H9 (cell line): ENCODE measurements around the gene PASK. TPM values are rescaled to one million over a fixed set of nuclear protein-coding genes. Genes with fewer than 3 reads are reported as not detected.
A peak's percentile ranks its signal among the peaks of the same experiment; 100 is the strongest.

Experiments
- DNase-seq: peaks from one replicate; pipeline ENCODE4 v3.0.0-alpha.2; 2017
- H2AFZ ChIP-seq: one replicate; pipeline ENCODE4 v1.6.1; 2013; ENCODE audit warnings: mild to moderate bottlenecking, low read length, control low read depth, moderate library complexity
- H2AK5ac ChIP-seq: 2 replicates; pipeline ENCODE4 v1.6.1; 2013; ENCODE audit warnings: low read length, control low read depth, mixed read lengths; ENCODE audit not compliant: insufficient read length
- H2BK120ac ChIP-seq: one replicate; pipeline ENCODE4 v1.6.1; 2013; ENCODE audit warnings: low read depth, mild to moderate bottlenecking, low read length, control low read depth, inconsistent platforms; ENCODE audit not compliant: poor library complexity, severe bottlenecking
- H2BK12ac ChIP-seq: 2 replicates; pipeline ENCODE4 v1.6.1; 2013; ENCODE audit warnings: low read length, control low read depth, mixed read lengths, low read depth; ENCODE audit not compliant: insufficient read length
- H2BK15ac ChIP-seq: 2 replicates; pipeline ENCODE4 v1.6.1; 2013; ENCODE audit warnings: low read depth, low read length, control low read depth
- H2BK20ac ChIP-seq: one replicate; pipeline ENCODE4 v1.6.1; 2013; ENCODE audit warnings: low read depth, mild to moderate bottlenecking, low read length, control low read depth, inconsistent platforms; ENCODE audit not compliant: poor library complexity, severe bottlenecking
- H2BK5ac ChIP-seq: 2 replicates; pipeline ENCODE4 v1.6.1; 2013; ENCODE audit warnings: low read length, control low read depth, mixed read lengths; ENCODE audit not compliant: insufficient read length
- H3K14ac ChIP-seq: 2 replicates; pipeline ENCODE4 v1.6.1; 2013; ENCODE audit warnings: low read length, control low read depth; ENCODE audit not compliant: insufficient read depth
- H3K18ac ChIP-seq: 2 replicates; pipeline ENCODE4 v1.6.1; 2013; ENCODE audit warnings: low read depth, mild to moderate bottlenecking, mixed read lengths, low read length, control low read depth; ENCODE audit not compliant: insufficient read length
- H3K23ac ChIP-seq: 2 replicates; pipeline ENCODE4 v1.6.1; 2013; ENCODE audit warnings: low read length, control low read depth, mixed read lengths, low read depth; ENCODE audit not compliant: insufficient read length
- H3K23me2 ChIP-seq: 2 replicates; pipeline ENCODE4 v1.6.1; 2013; ENCODE audit warnings: low read depth, mild to moderate bottlenecking, mixed read lengths, low read length, control low read depth; ENCODE audit not compliant: insufficient read length, poor library complexity, severe bottlenecking
- H3K27ac ChIP-seq: 2 replicates; pipeline ENCODE4 v1.5.1; 2013; ENCODE audit warnings: low read length, control low read depth, mixed read lengths, low read depth; ENCODE audit not compliant: insufficient read length
- H3K27me3 ChIP-seq: 2 replicates; pipeline ENCODE4 v1.6.1; 2013; ENCODE audit warnings: low read length, control low read depth, inconsistent platforms; ENCODE audit not compliant: insufficient read depth
- H3K4ac ChIP-seq: 2 replicates; pipeline ENCODE4 v1.6.1; 2013; ENCODE audit warnings: low read depth, mild to moderate bottlenecking, control low read depth, inconsistent platforms, low read length, moderate library complexity
- H3K4me1 ChIP-seq: 2 replicates; pipeline ENCODE4 v1.6.1; 2013; ENCODE audit warnings: low read length, control low read depth, inconsistent platforms; ENCODE audit not compliant: insufficient read depth
- H3K4me2 ChIP-seq: 2 replicates; pipeline ENCODE4 v1.6.1; 2013; ENCODE audit warnings: low read length, control low read depth, mixed read lengths; ENCODE audit not compliant: insufficient read length, insufficient read depth
- H3K56ac ChIP-seq: 2 replicates; pipeline ENCODE4 v1.6.1; 2013; ENCODE audit warnings: low read depth, mild to moderate bottlenecking, mixed read lengths, low read length, control low read depth; ENCODE audit not compliant: insufficient read length
- H3K79me1 ChIP-seq: 2 replicates; pipeline ENCODE4 v1.6.1; 2013; ENCODE audit warnings: low read depth, mild to moderate bottlenecking, moderate library complexity, low read length, control low read depth, inconsistent platforms; ENCODE audit not compliant: insufficient read depth, poor library complexity, severe bottlenecking
- H3K79me2 ChIP-seq: 2 replicates; pipeline ENCODE4 v1.6.1; 2013; ENCODE audit warnings: low read length, control low read depth, inconsistent platforms; ENCODE audit not compliant: insufficient read depth
- H3K9ac ChIP-seq: 2 replicates; pipeline ENCODE4 v1.6.1; 2013; ENCODE audit warnings: low read length, control low read depth, mixed read lengths; ENCODE audit not compliant: insufficient read length; ENCODE audit errors: extremely low read depth
- H3K9me3 ChIP-seq: one replicate; pipeline ENCODE4 v1.6.1; 2013; ENCODE audit warnings: low read depth, low read length, inconsistent platforms; ENCODE audit not compliant: control insufficient read depth
- H3T11ph ChIP-seq: one replicate; pipeline ENCODE4 v1.6.1; 2013; ENCODE audit warnings: mild to moderate bottlenecking, low read length, control low read depth, inconsistent platforms
- H4K20me1 ChIP-seq: one replicate; pipeline ENCODE4 v1.6.1; 2013; ENCODE audit not compliant: control insufficient read depth, insufficient read length, insufficient read depth
- H4K5ac ChIP-seq: 2 replicates; pipeline ENCODE4 v1.6.1; 2013; ENCODE audit warnings: low read depth, mild to moderate bottlenecking, mixed read lengths, low read length, control low read depth; ENCODE audit not compliant: insufficient read length
- H4K8ac ChIP-seq: replicated peaks from 2 replicates; pipeline ENCODE4 v1.6.1; 2013; ENCODE audit warnings: low read length, control low read depth, mixed read lengths, low read depth; ENCODE audit not compliant: insufficient read length
- H4K91ac ChIP-seq: 2 replicates; pipeline ENCODE4 v1.6.1; 2013; ENCODE audit warnings: low read depth, mild to moderate bottlenecking, moderate library complexity, mixed read lengths, low read length, control low read depth; ENCODE audit not compliant: insufficient read length
- H3K27ac Mint-ChIP-seq, 3 experiments: 2 replicates in 2 of 3; 3 replicates in 1 of 3; pipeline ENCODE4 v1.8.0; 2020 to 2021; ENCODE audit warnings: mixed read lengths in 3 of 3, mild to moderate bottlenecking in 1 of 3, moderate library complexity in 1 of 3
- H3K27me3 Mint-ChIP-seq: 2 replicates; pipeline ENCODE4 v1.8.0; 2021; ENCODE audit warnings: low read depth, mild to moderate bottlenecking, moderate library complexity, mixed read lengths
- H3K36me3 Mint-ChIP-seq, 3 experiments: 2 replicates in 2 of 3; 3 replicates in 1 of 3; pipeline ENCODE4 v1.8.0; 2020 to 2021; ENCODE audit warnings: low read depth in 3 of 3, mixed read lengths in 3 of 3; ENCODE audit not compliant: insufficient read depth in 1 of 3
- H3K4me1 Mint-ChIP-seq, 2 experiments: 2 replicates each; pipeline ENCODE4 v1.8.0; 2020; ENCODE audit warnings: mixed read lengths in 2 of 2
- H3K4me3 Mint-ChIP-seq, 2 experiments: 2 replicates in 1 of 2; 3 replicates in 1 of 2; pipeline ENCODE4 v1.8.0; 2020 to 2021; ENCODE audit warnings: mild to moderate bottlenecking in 2 of 2, mixed read lengths in 2 of 2, moderate library complexity in 1 of 2
- H3K9me3 Mint-ChIP-seq, 2 experiments: 2 replicates in 1 of 2; 3 replicates in 1 of 2; pipeline ENCODE4 v1.8.0; 2020; ENCODE audit warnings: mild to moderate bottlenecking in 2 of 2, mixed read lengths in 2 of 2, moderate library complexity in 1 of 2
- CTCF ChIP-seq: fragments of 200-600 bp; sonication (generic); conservative IDR thresholded peaks from 3 replicates; pipeline ENCODE4 v1.8.0; 2021; ENCODE audit warnings: antibody characterized with exemption, mild to moderate bottlenecking
- WGBS: extraction: QIAGEN DNeasy Blood & Tissue Kit; methylation state at CpG from one replicate; pipeline ENCODE4 v1.1.7; 2013; ENCODE audit warnings: missing lambda C conversion rate, low lambda C conversion rate, mixed read lengths; ENCODE audit not compliant: insufficient read length; ENCODE audit errors: extremely low coverage; 5-methylcytosine and 5-hydroxymethylcytosine counted together
- total RNA-seq: library from RNA; stranded (reverse); gene quantifications from 2 replicates; pipeline ENCODE4 v1.2.1, GENCODE V29; 2021

Gene PASK
- total RNA-seq, 1 experiment from 2014 or later: 68.0 TPM

GRCh38 chr2:241062389-241063092 lies 86.7 kb downstream of the PASK start:
- no CpG with 5 or more reads among the region's 15 CpGs for WGBS
- H3K27ac ChIP-seq: no peak overlapping the region
- H3K36me3 Mint-ChIP-seq: no peaks in the 10 kb centered on the region

More at GRCh38 chr2:241062389-241063092, 86.7 kb downstream of the PASK start:
- H3K4me1 Mint-ChIP-seq: peaks cover 0 to 7% of the 10 kb centered on the region in 2 experiments; a peak in 2 of 4 replicates
- Histone ChIP-seq H3K9ac (no peak overlapping the region), H3K9me3 (no peaks in the 10 kb centered on the region), H3K56ac (no peak overlapping the region), H3K23me2 (no peaks in the 10 kb centered on the region), H2BK5ac (no peak overlapping the region), H3K79me2 (no peaks in the 10 kb centered on the region), H3K18ac (no peak overlapping the region), H2BK20ac (no peak overlapping the region), H2BK12ac (no peak overlapping the region), H3K14ac (no peak overlapping the region), H2AK5ac (no peak overlapping the region), H3K4ac (no peak overlapping the region), H4K91ac (no peak overlapping the region), H3T11ph (no peak overlapping the region), H3K4me2 (no peak overlapping the region), H2BK120ac (no peak overlapping the region), H4K8ac (no peak overlapping the region), H3K23ac (no peak overlapping the region), H3K27me3 (no peaks in the 10 kb centered on the region), H2AFZ (no peak overlapping the region), H4K5ac (no peak overlapping the region), H3K4me1 (no peaks in the 10 kb centered on the region), H3K79me1 (no peaks in the 10 kb centered on the region), H2BK15ac (no peak overlapping the region), H4K20me1 (no peaks in the 10 kb centered on the region)
- H3K27me3 Mint-ChIP-seq: no peaks in the 10 kb centered on the region; the same call in 1 of the 2 replicates
- no peak overlapping the region for H3K27ac Mint-ChIP-seq
- DNase-seq: peak; percentile 23
- no peaks in the 10 kb centered on the region; a peak in 2 of 5 replicates for H3K9me3 Mint-ChIP-seq
- no peak overlapping the region for H3K4me3 Mint-ChIP-seq
- TF ChIP-seq CTCF: no peak
